Measurements from ENCODE around the gene SPRING1. TPM values are rescaled to one million over a fixed set of nuclear protein-coding genes. Genes with fewer than 3 reads are reported as not detected.

SPRING1 gene
- total RNA-seq, 1 donor from 2014 or later = 40.8 TPM

DNA sequence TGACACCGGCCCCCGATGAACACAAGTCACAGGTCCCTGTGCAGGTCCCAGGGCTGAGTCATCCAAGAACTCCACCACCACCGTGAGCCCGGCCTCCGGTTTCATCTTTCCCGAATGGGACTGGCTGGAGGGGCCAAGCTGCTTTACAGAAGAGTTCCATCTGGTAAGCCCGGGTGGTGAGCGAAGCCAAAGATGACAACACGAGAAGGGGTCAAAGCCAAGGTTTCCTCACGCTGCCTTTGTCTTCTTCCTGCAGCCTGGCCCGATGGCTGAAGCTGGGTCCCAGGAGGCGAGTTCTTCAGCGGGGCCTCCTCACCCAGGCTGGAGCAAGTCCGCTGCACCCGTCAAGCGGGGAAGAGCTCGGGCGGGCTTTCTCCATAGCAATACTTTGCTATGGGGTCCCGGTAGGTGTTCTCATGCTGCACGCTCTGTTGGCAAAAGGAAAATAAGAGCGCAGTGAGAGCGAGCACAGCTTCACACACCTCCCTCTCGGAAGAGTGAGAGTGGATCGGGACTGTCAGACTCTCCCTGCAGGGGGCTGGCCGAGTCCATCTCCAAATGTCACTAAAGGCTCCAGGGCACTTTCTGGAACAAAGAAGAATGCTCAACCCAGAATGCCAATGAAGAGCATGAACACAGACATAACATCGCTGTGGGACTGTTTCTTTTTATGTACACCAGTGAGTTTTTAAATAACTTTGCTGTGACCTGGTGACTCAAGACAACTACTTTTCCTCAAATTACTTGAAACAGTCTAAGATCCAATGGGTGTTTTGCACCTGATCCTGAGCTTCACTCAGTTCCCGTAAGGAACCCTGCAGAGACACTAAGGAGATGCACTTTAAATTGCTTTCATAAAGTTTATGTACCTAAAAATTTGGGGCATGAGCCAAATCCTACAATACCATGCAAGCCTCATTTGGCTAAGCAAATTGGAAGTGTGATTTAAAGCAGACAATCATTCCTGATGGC is 20.1 kb downstream of the SPRING1 start:
- Mint-ChIP-seq H3K9me3 (ENCODE audit: unreplicated experiment) (no peaks in the 10 kb centered on the region), H3K4me1 (ENCODE audit: low read depth, unreplicated experiment) (peaks cover 10% of the 10 kb centered on the region), H3K4me3 (ENCODE audit: unreplicated experiment) (no peak overlapping the region), H3K27ac (ENCODE audit: unreplicated experiment) (no peak overlapping the region), H3K36me3 (ENCODE audit: unreplicated experiment) (no peaks in the 10 kb centered on the region), H3K27me3 (ENCODE audit: unreplicated experiment) (no peaks in the 10 kb centered on the region)
- no peak for DNase-seq
- TF ChIP-seq, protein P1, sequence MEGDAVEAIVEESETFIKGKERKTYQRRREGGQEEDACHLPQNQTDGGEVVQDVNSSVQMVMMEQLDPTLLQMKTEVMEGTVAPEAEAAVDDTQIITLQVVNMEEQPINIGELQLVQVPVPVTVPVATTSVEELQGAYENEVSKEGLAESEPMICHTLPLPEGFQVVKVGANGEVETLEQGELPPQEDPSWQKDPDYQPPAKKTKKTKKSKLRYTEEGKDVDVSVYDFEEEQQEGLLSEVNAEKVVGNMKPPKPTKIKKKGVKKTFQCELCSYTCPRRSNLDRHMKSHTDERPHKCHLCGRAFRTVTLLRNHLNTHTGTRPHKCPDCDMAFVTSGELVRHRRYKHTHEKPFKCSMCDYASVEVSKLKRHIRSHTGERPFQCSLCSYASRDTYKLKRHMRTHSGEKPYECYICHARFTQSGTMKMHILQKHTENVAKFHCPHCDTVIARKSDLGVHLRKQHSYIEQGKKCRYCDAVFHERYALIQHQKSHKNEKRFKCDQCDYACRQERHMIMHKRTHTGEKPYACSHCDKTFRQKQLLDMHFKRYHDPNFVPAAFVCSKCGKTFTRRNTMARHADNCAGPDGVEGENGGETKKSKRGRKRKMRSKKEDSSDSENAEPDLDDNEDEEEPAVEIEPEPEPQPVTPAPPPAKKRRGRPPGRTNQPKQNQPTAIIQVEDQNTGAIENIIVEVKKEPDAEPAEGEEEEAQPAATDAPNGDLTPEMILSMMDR (IDR thresholded peaks at IDR 0.05; ENCODE audit: partially characterized antibody, unreplicated experiment) = no peak

DNA sequence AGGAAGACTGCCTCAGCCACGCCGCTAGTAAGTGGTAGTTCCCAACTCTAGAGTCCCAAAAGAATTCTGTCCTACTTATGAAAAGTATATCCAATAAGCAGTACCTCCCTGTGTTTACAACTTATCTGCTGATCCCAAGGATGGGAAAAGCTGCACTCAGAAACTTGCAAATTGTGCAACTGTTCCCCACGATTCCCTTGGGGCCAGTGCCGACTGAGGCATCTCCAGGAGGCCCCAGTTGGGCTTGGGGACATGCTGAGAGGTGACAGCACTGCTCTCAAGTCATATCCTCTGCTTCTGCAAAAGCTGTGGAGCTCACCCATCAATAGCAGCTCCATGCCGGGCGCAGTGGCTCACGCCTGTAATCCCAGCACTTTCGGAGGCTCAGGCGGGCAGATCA is 23.7 kb downstream of the SPRING1 start:
- peaks cover 6% of the 10 kb centered on the region for H3K27me3 Mint-ChIP-seq (ENCODE audit: unreplicated experiment)
- TF ChIP-seq, protein P1 (IDR thresholded peaks at IDR 0.05; ENCODE audit: partially characterized antibody, unreplicated experiment) = no peak
- no peaks in the 10 kb centered on the region for H3K36me3 Mint-ChIP-seq (ENCODE audit: unreplicated experiment)
- H3K4me3 Mint-ChIP-seq (ENCODE audit: unreplicated experiment) = no peak overlapping the region
- H3K27ac Mint-ChIP-seq (ENCODE audit: unreplicated experiment) = no peak overlapping the region
- peaks cover 38% of the 10 kb centered on the region for H3K4me1 Mint-ChIP-seq (ENCODE audit: low read depth, unreplicated experiment)
- H3K9me3 Mint-ChIP-seq (ENCODE audit: unreplicated experiment) = peaks cover 3% of the 10 kb centered on the region
- DNase-seq = no peak

DNA sequence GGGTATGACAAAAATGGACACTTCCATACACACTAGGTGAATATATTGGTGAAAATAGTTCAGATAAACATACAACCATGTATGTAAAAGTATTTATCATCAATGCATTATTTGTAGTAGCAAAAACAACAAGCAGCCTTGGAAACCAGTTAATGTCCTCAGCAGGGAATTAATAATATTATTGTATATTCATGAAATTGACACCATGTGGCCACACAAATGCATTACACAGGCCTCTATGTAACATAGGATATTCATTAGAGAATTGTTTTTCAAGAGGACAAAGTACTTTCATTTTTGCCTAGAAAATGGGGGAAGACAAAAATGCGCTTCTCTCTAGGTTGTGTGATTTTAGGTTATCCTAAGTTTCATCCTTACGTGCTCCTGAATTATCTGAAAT is 24.3 kb downstream of the SPRING1 start:
- H3K4me1 Mint-ChIP-seq (ENCODE audit: low read depth, unreplicated experiment) = peaks cover 43% of the 10 kb centered on the region
- H3K4me3 Mint-ChIP-seq (ENCODE audit: unreplicated experiment) = no peak overlapping the region
- H3K9me3 Mint-ChIP-seq (ENCODE audit: unreplicated experiment) = peaks cover 3% of the 10 kb centered on the region
- TF ChIP-seq, protein P1 (IDR thresholded peaks at IDR 0.05; ENCODE audit: partially characterized antibody, unreplicated experiment) = no peak
- H3K36me3 Mint-ChIP-seq (ENCODE audit: unreplicated experiment) = no peaks in the 10 kb centered on the region
- DNase-seq = no peak
- H3K27ac Mint-ChIP-seq (ENCODE audit: unreplicated experiment) = no peak overlapping the region
- peaks cover 6% of the 10 kb centered on the region for H3K27me3 Mint-ChIP-seq (ENCODE audit: unreplicated experiment)

DNA sequence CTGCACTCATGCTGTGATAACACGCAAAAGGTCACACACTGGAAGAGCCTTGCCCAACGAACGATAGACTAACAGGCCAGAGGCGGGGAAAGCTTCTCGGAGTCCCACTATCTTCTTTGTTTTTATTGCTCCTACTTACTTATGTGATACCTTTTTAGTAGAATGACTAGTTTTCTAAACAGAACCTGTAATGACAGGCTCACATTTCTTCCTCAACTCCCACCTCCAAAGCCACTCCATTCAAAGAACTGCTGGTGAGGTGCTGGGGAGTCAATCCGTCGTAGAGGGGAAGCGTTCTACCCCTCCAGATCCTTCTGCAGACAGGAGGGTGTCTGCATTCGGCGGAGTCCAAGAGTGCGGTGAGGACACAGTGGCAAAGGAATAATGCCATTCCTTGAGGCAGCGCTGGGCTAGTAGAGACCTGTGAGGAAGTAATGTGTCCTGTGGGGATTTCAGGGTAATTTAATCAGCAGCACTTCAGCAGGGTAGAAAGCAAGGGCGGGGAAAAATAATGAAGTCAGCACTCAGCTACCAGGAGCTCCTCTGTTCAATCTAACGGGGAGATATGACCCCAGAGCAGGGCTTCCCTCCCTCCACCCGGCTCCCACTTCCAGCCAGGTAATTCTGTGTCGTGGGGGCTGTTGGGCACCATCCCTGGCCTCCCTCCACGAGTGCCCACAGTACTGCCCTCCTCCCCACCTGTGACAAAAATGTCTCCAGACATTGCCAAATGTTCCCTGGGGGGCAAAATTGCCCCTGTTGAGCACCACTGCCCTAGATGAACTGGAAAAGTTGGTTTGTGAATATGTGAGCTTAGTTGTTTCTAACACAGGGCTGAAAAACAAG is 25.2 kb downstream of the SPRING1 start:
- H3K4me1 Mint-ChIP-seq (ENCODE audit: low read depth, unreplicated experiment) = peaks cover 44% of the 10 kb centered on the region
- DNase-seq = no peak
- H3K4me3 Mint-ChIP-seq (ENCODE audit: unreplicated experiment) = peak overlapping the region; percentile 22
- H3K27me3 Mint-ChIP-seq (ENCODE audit: unreplicated experiment) = peaks cover 6% of the 10 kb centered on the region
- no peaks in the 10 kb centered on the region for H3K36me3 Mint-ChIP-seq (ENCODE audit: unreplicated experiment)
- H3K9me3 Mint-ChIP-seq (ENCODE audit: unreplicated experiment) = peaks cover 3% of the 10 kb centered on the region
- TF ChIP-seq, protein P1 (IDR thresholded peaks at IDR 0.05; ENCODE audit: partially characterized antibody, unreplicated experiment) = no peak
- H3K27ac Mint-ChIP-seq (ENCODE audit: unreplicated experiment) = no peak overlapping the region

Data from glutamatergic neuron (in vitro differentiated cells).